Neural cell (in vitro differentiated cells): ENCODE measurements around the gene KIAA1614. TPM values are rescaled to one million over a fixed set of nuclear protein-coding genes. Genes with fewer than 3 reads are reported as not detected.

Source experiments
- H2AFZ ChIP-seq: fragments of 200-600, 300-800 bp; sonication (generic), shearing (Covaris generic); 2 replicates; pipeline ENCODE4 v1.6.0; 2014; ENCODE audit warnings: low read depth, mild to moderate bottlenecking, antibody characterized with exemption, low read length, moderate library complexity
- H3F3A ChIP-seq: fragments of 200-600 bp; shearing (Covaris generic); 2 replicates; pipeline ENCODE4 v1.6.1; 2016; ENCODE audit warnings: mild to moderate bottlenecking, moderate library complexity, mixed read lengths, antibody characterized with exemption, low read length; ENCODE audit not compliant: insufficient read depth, poor library complexity, severe bottlenecking
- H3K27ac ChIP-seq: fragments of 200-600, 300-800 bp; sonication (generic), shearing (Covaris generic); 2 replicates; pipeline ENCODE4 v1.5.1; 2014; ENCODE audit warnings: mild to moderate bottlenecking, low read length, moderate library complexity
- H3K27me3 ChIP-seq: fragments of 300-800, 200-600 bp; sonication (generic), shearing (Covaris generic); 2 replicates; pipeline ENCODE4 v1.6.0; 2014; ENCODE audit warnings: mild to moderate bottlenecking, low read depth, low read length, moderate library complexity; ENCODE audit not compliant: insufficient read depth
- H3K36me3 ChIP-seq: fragments of 300-800, 200-600 bp; sonication (generic), shearing (Covaris generic); 2 replicates; pipeline ENCODE4 v1.5.1; 2014; ENCODE audit warnings: mild to moderate bottlenecking, antibody characterized with exemption, low read length, moderate library complexity; ENCODE audit not compliant: insufficient read depth
- H3K4me2 ChIP-seq: fragments of 300-800, 200-600 bp; sonication (generic), shearing (Covaris generic); 2 replicates; pipeline ENCODE4 v1.6.0; 2014; ENCODE audit warnings: mild to moderate bottlenecking, low read length
- H3K4me3 ChIP-seq: fragments of 300-800, 200-600 bp; sonication (generic), shearing (Covaris generic); 2 replicates; pipeline ENCODE4 v1.5.1; 2014; ENCODE audit warnings: mild to moderate bottlenecking, low read length, moderate library complexity
- H3K79me2 ChIP-seq: fragments of 200-600 bp; shearing (Covaris generic); replicated peaks from 2 replicates; pipeline ENCODE4 v1.6.0; 2014; ENCODE audit warnings: mild to moderate bottlenecking, low read length, moderate library complexity; ENCODE audit not compliant: insufficient read depth
- H3K9ac ChIP-seq: fragments of 300-800, 200-600 bp; sonication (generic), shearing (Covaris generic); 2 replicates; pipeline ENCODE4 v1.6.1; 2016; ENCODE audit warnings: mild to moderate bottlenecking, low read length, mixed read lengths
- H3K9me2 ChIP-seq: fragments of 200-600 bp; shearing (Covaris generic); 2 replicates; pipeline ENCODE4 v1.6.1; 2016; ENCODE audit warnings: mild to moderate bottlenecking, low read length, mixed read lengths; ENCODE audit not compliant: insufficient read depth
- H3K9me3 ChIP-seq: fragments of 200-600, 300-800 bp; sonication (generic), shearing (Covaris generic); 2 replicates; pipeline ENCODE4 v1.6.1; 2016; ENCODE audit warnings: mild to moderate bottlenecking, mixed run types, low read length, moderate library complexity, mixed read lengths
- H4K20me1 ChIP-seq: fragments of 200-600 bp; shearing (Covaris generic); 2 replicates; pipeline ENCODE4 v1.6.1; 2016; ENCODE audit warnings: mild to moderate bottlenecking, mixed run types; ENCODE audit not compliant: insufficient read depth
- CTCF ChIP-seq: fragments of 450-650 bp; IDR thresholded peaks from 2 replicates; pipeline ENCODE4 v1.5.1; 2014; ENCODE audit warnings: antibody characterized with exemption, mild to moderate bottlenecking, moderate library complexity; ENCODE audit not compliant: poor library complexity, severe bottlenecking
- EP300 ChIP-seq: fragments of 450-650 bp; conservative IDR thresholded peaks from 2 replicates; pipeline ENCODE4 v1.6.1; 2014; ENCODE audit warnings: antibody characterized with exemption, mild to moderate bottlenecking, moderate library complexity; ENCODE audit not compliant: poor library complexity, severe bottlenecking
- EZH2 ChIP-seq: fragments of 200-600, 300-800 bp; shearing (Covaris generic), sonication (generic); IDR thresholded peaks from 2 replicates; pipeline ENCODE4 v1.6.1; 2014; ENCODE audit warnings: antibody characterized with exemption, low read length, borderline replicate concordance, mild to moderate bottlenecking; ENCODE audit not compliant: insufficient read depth, poor library complexity, severe bottlenecking
- MXI1 ChIP-seq: fragments of 450-650 bp; conservative IDR thresholded peaks from 2 replicates; pipeline ENCODE4 v1.6.1; 2014; ENCODE audit warnings: antibody characterized with exemption, mild to moderate bottlenecking; ENCODE audit not compliant: poor library complexity, severe bottlenecking
- POLR2AphosphoS5 ChIP-seq: IDR thresholded peaks from 2 replicates; pipeline ENCODE4 v1.6.1; 2012
- RAD21 ChIP-seq: fragments of 450-650 bp; conservative IDR thresholded peaks from 2 replicates; pipeline ENCODE4 v1.6.1; 2014; ENCODE audit warnings: antibody characterized with exemption, mild to moderate bottlenecking, moderate library complexity
- SMC3 ChIP-seq: fragments of 450-650 bp; conservative IDR thresholded peaks from 2 replicates; pipeline ENCODE4 v1.6.1; 2014; ENCODE audit warnings: antibody characterized with exemption, mild to moderate bottlenecking, moderate library complexity; ENCODE audit not compliant: poor library complexity
- TAF1 ChIP-seq: IDR thresholded peaks from 2 replicates; pipeline ENCODE4 v1.6.1; 2012; ENCODE audit warnings: low read depth
- polyA plus RNA-seq: library from polyadenylated mRNA; depleted of rRNA; stranded (reverse); fragments of >200 nt; gene quantifications from 2 replicates; pipeline ENCODE4 v1.2.3, GENCODE V29; 2014
- TF ChIP-seq, protein P1 (sequence below): IDR thresholded peaks from 2 replicates; pipeline ENCODE4 v1.6.1; 2012; ENCODE audit warnings: borderline replicate concordance

Gene KIAA1614
- polyA plus RNA-seq, 1 donor from 2014 or later: 0.50 TPM

DNA sequence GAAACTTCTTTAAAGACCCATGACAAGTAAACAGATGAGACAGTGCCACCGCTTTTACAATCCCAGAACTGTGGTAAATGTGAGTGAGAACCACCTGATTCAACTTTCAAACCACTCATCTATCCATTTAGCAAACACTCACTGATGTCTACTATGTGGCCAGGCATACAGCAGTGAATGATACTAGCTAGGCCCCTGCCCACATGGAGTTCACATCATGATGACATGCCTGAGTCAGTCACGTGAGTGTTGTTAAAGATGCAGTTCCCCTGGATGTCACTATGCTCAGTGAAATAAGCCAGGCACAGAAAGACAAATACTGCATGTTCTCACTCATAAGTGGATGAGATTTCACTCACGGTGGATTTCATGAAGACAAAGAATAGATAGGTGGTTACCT, 81.6 kb downstream of the KIAA1614 start:
- TF ChIP-seq EZH2 (no peak), SMC3 (no peak), RAD21 (no peak), EP300 (no peak), TAF1 (no peak), CTCF (no peak), POLR2AphosphoS5 (no peak), MXI1 (no peak)
- TF ChIP-seq, protein P1, sequence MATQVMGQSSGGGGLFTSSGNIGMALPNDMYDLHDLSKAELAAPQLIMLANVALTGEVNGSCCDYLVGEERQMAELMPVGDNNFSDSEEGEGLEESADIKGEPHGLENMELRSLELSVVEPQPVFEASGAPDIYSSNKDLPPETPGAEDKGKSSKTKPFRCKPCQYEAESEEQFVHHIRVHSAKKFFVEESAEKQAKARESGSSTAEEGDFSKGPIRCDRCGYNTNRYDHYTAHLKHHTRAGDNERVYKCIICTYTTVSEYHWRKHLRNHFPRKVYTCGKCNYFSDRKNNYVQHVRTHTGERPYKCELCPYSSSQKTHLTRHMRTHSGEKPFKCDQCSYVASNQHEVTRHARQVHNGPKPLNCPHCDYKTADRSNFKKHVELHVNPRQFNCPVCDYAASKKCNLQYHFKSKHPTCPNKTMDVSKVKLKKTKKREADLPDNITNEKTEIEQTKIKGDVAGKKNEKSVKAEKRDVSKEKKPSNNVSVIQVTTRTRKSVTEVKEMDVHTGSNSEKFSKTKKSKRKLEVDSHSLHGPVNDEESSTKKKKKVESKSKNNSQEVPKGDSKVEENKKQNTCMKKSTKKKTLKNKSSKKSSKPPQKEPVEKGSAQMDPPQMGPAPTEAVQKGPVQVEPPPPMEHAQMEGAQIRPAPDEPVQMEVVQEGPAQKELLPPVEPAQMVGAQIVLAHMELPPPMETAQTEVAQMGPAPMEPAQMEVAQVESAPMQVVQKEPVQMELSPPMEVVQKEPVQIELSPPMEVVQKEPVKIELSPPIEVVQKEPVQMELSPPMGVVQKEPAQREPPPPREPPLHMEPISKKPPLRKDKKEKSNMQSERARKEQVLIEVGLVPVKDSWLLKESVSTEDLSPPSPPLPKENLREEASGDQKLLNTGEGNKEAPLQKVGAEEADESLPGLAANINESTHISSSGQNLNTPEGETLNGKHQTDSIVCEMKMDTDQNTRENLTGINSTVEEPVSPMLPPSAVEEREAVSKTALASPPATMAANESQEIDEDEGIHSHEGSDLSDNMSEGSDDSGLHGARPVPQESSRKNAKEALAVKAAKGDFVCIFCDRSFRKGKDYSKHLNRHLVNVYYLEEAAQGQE: no peak
- Histone ChIP-seq H3K79me2 (no peaks in the 10 kb centered on the region), H3F3A (no peaks in the 10 kb centered on the region), H3K27ac (no peak overlapping the region), H3K4me2 (no peak overlapping the region), H4K20me1 (no peaks in the 10 kb centered on the region), H3K36me3 (peaks cover 12% of the 10 kb centered on the region), H3K27me3 (no peaks in the 10 kb centered on the region), H3K9me2 (no peaks in the 10 kb centered on the region), H3K9me3 (no peaks in the 10 kb centered on the region), H3K4me3 (no peak overlapping the region), H2AFZ (no peak overlapping the region), H3K9ac (no peak overlapping the region)

DNA sequence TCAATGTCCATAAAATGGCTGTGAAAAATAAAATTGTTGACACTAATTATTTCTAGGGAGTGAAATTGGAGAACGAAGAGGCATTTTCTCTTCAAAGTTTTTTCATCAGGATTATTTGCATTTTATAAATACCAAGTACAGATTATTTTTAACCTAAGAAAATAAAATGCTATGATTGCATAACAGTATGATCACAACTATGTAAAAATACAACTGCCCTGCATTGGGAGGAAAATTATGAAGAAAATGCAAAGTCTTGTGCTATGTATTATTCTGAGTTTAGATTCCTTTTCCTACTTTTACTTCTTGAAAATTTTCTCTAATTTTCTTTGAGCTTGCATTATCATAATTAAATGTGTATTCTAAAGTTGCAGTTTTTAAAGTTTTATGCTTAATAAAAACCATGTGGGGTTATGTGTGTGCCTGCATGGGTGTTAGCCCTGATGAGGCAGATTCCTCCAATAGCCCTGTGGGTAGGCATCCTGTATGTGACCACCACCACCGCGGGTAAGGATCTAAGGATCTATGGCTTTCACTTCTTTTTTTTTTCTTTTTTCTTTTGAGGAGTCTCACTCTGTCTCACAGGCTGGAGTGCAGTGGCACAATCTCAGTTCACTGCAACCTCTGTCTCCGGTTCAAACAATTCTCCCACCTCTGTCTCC, 85.3 kb downstream of the KIAA1614 start:
- Histone ChIP-seq H3K9ac (no peak overlapping the region), H3K27ac (no peak overlapping the region), H3K9me3 (no peaks in the 10 kb centered on the region), H3K9me2 (no peaks in the 10 kb centered on the region), H3F3A (peaks cover 3% of the 10 kb centered on the region), H3K4me2 (no peak overlapping the region), H3K79me2 (no peaks in the 10 kb centered on the region), H4K20me1 (no peaks in the 10 kb centered on the region), H2AFZ (no peak overlapping the region), H3K4me3 (no peak overlapping the region), H3K36me3 (peaks cover 12% of the 10 kb centered on the region), H3K27me3 (no peaks in the 10 kb centered on the region)
- TF ChIP-seq EZH2 (no peak), CTCF (no peak), EP300 (no peak), SMC3 (no peak), TAF1 (no peak), POLR2AphosphoS5 (no peak), MXI1 (no peak), RAD21 (no peak)
- TF ChIP-seq, protein P1: no peak
